ENCODE data around the gene TEPSIN. TPM values are rescaled to one million over a fixed set of nuclear protein-coding genes. Genes with fewer than 3 reads are reported as not detected.

TEPSIN gene
- total and polyA plus RNA-seq, 2 donors (not counting 3 experiments of a cell fraction or from before 2014, with no cell fraction given): 41.6 to 45.3 TPM

DNA sequence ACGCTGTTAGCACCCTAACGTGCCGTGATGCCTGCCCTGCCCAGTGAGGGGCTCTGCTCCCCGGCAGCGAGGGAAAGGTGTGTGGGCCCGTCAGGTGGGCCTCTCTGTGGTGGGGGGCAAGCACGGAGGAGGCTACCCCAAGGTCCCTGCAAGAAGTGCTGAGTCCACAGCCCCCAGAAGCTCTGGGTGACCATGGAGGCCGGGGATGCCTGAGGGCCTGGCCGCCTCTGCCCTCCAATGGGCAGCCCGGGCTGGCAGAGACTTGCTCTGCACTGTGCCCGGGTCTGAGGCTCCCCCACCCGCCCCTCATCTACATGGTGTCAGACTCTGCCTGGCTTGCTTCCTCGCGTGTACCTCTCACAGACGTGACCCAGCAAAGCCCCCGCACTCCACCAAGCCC is 44.0 kb upstream of the TEPSIN start:
- peaks cover 23% of the 10 kb centered on the region for H3K4me1 ChIP-seq (ENCODE audit: control insufficient read depth, extremely low read depth, insufficient read depth, low read length)
- no peak overlapping the region for H3K4me3 ChIP-seq (replicated peaks in 1 of 3; ENCODE audit: insufficient read depth in 1 of 3, low read depth in 1 of 3, low read length in 3 of 3)
- no peak for FAIRE-seq
- peaks cover 6 to 30% of the 10 kb centered on the region in 2 experiments for H3K36me3 ChIP-seq (ENCODE audit: control insufficient read depth in 2 of 2, extremely low read depth in 1 of 2, insufficient read depth in 2 of 2, low read length in 2 of 2)
- intact Hi-C loops (cut with micrococcal nuclease) (no loop called here), dilution Hi-C loops (cut with MboI; ENCODE audit: extremely low pct_ligation_motif_present, low sequenced_read_pairs) (no loop called here)
- TF ChIP-seq, protein P1, sequence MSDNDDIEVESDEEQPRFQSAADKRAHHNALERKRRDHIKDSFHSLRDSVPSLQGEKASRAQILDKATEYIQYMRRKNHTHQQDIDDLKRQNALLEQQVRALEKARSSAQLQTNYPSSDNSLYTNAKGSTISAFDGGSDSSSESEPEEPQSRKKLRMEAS (IDR thresholded peaks at IDR 0.05; ENCODE audit: insufficient read depth, insufficient read length): no peak
- TF ChIP-seq FOS (IDR thresholded peaks at IDR 0.05; ENCODE audit: borderline replicate concordance, insufficient read depth, low read length) (no peak), EZH2 (IDR thresholded peaks at IDR 0.05; ENCODE audit: borderline replicate concordance, low read depth, low read length, severe bottlenecking) (no peak), GATA2 (IDR thresholded peaks at IDR 0.05; ENCODE audit: insufficient read depth, insufficient read length, low read depth, low read length) (no peak), MYC (IDR thresholded peaks at IDR 0.05; ENCODE audit: low read depth, low read length) (no peak), JUN (IDR thresholded peaks at IDR 0.05; ENCODE audit: borderline replicate concordance, insufficient read depth, insufficient read length, low read depth) (no peak), POLR2A (IDR thresholded peaks at IDR 0.05; ENCODE audit: low read depth, low read length) (no peak)
- TF ChIP-seq, protein P2, sequence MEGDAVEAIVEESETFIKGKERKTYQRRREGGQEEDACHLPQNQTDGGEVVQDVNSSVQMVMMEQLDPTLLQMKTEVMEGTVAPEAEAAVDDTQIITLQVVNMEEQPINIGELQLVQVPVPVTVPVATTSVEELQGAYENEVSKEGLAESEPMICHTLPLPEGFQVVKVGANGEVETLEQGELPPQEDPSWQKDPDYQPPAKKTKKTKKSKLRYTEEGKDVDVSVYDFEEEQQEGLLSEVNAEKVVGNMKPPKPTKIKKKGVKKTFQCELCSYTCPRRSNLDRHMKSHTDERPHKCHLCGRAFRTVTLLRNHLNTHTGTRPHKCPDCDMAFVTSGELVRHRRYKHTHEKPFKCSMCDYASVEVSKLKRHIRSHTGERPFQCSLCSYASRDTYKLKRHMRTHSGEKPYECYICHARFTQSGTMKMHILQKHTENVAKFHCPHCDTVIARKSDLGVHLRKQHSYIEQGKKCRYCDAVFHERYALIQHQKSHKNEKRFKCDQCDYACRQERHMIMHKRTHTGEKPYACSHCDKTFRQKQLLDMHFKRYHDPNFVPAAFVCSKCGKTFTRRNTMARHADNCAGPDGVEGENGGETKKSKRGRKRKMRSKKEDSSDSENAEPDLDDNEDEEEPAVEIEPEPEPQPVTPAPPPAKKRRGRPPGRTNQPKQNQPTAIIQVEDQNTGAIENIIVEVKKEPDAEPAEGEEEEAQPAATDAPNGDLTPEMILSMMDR (IDR thresholded peaks at IDR 0.05; ENCODE audit: extremely low read depth in 1 of 2, insufficient read depth in 1 of 2, low read depth in 1 of 2, low read length in 2 of 2): no peak
- no peak overlapping the region for H3K9ac ChIP-seq (replicated peaks; ENCODE audit: extremely low read depth, insufficient read depth, low read length)
- CTCF ChIA-PET: no interaction called here
- no peak overlapping the region for H3K27ac ChIP-seq (ENCODE audit: insufficient read depth, low read depth, low read length)
- no peak overlapping the region for H2AFZ ChIP-seq (ENCODE audit: low read depth, low read length)
- H3K79me2 ChIP-seq (ENCODE audit: control insufficient read depth, insufficient read depth, low read length): peaks cover 22% of the 10 kb centered on the region
- POLR2A ChIA-PET: no interaction called here
- no peak overlapping the region for H3K4me2 ChIP-seq (ENCODE audit: insufficient read depth, low read length)
- no peaks in the 10 kb centered on the region for H4K20me1 ChIP-seq (replicated peaks; ENCODE audit: control insufficient read depth, extremely low read depth, insufficient read depth, low read length)
- H3K9me1 ChIP-seq (replicated peaks; ENCODE audit: control insufficient read depth, extremely low read depth, insufficient read depth, low read length): no peaks in the 10 kb centered on the region
- no peak for DNase-seq (ENCODE audit: low read depth, low spot score)
- no peaks in the 10 kb centered on the region for H3K9me3 ChIP-seq (replicated peaks; ENCODE audit: control insufficient read depth, insufficient read depth, low read length)
- H3K27me3 ChIP-seq (ENCODE audit: control insufficient read depth in 2 of 2, insufficient read depth in 2 of 2, low read length in 2 of 2): no peaks in the 10 kb centered on the region
- no TSS peak for BruUV-seq (replicated peaks)

All from endothelial cell of umbilical vein (primary cell).